GM18519 (cell line): ENCODE results near the gene JAG1.
A peak's percentile ranks its signal among the peaks of the same experiment; 100 is the strongest.
"Not testable (repeated sequence)": the region's sequence is repeated elsewhere in the genome, so short reads cannot be mapped to it uniquely, and the experiment has no call there.

Experiments
- ATAC-seq: cut with Tn5 transposase; IDR thresholded peaks from one replicate; pipeline ENCODE4 v1.9.1; 2021; ENCODE audit warnings: mild to moderate bottlenecking, moderate library complexity; ENCODE audit not compliant: unreplicated experiment, low FRiP score

The JAG1 gene

DNA sequence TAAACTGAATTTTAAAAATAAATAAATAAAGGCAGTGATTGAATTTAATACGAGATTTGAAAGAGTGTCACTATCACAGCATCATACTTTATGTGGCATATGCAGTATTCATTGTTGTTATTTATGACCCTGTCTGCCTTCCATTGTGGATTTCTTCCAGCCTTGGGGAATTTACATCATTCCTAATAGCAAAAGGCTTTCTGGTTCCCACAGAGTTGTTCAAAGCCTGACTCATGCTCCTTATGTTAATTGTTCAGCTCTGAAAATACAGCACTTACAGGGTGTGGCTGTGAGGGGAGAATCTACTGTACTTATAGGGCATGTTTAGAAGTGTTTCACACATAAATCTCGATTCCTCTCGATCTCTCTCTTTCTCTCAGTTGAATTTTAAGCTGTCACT is 54.4 kb downstream of the JAG1 start:
- ATAC-seq = no peak

DNA sequence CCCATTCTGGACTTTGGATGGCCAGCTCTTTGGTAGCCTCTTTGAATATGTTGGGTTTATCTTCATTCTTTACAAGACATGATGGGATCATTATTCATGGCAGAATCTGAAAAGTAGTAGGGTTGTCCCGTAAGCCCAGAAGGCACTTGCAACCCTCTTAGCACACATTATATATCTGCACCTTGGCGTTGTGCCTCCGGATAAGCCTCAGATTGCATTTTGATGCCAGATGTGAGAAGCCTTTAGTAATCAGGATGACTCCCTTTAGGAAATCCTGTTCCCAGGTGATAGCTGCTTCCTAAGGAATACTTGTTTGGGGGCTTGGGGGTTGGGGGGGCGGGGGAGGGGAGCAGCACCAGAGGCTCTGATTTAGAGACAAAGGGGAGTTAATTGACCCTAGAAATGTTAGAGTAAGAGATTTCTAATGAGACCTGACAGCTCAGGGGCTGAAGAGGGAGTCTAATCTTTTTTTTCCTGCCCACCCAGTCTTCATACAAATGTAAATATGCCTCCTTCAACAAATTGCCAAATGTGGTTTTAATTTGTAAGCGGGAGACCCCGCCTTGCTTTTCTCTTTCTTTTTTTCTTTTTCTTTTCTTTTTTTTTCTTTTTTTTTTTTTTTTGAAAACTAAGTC is 55.1 kb downstream of the JAG1 start:
- ATAC-seq = no peak

DNA sequence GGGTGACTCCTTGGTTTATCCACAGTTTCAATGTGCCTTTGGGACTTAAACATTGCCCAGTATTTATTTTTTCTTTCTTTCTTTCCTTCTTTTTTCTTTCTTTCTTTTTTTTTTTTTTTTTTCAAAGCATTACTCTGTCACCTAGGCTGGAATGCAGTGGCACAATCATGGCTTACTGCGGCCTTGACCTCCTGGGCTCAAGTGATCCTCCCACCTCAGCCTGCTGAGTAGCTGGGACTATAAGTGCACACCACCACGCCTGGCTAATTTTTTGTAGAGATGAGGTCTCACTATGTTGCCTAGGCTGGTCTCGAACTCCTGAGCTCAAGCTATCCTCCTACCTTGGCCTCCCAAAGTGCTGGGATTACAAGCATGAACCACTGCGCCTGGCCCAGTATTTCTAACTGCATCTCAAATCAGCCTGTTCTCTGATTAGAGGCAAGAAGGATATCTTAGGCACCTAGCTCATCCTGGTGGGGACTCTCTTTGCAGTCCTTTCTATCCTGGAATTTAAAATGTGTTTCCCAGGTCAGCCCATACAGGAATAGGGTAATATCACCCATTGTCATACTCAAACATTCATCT is 56.2 kb downstream of the JAG1 start:
- ATAC-seq = not testable (repeated sequence)

DNA sequence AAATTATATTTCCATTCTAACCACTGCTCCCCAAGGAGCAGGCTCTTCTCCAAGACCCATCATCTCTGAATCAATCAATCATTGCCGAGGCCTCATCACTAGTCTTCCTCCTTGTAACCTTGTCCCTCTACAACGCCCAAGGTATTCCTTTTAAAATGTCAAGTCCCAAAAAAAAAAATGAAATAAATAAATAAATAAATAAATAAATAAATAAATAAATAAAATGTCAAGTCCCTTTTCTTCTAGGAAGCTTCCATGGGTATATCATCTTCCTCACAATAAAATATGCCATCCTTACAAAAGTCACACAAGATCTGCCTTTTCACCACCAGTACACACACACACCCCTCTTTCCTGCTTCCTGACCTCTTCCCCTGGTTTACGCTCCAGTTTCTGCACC is 57.6 kb downstream of the JAG1 start:
- ATAC-seq = no peak

DNA sequence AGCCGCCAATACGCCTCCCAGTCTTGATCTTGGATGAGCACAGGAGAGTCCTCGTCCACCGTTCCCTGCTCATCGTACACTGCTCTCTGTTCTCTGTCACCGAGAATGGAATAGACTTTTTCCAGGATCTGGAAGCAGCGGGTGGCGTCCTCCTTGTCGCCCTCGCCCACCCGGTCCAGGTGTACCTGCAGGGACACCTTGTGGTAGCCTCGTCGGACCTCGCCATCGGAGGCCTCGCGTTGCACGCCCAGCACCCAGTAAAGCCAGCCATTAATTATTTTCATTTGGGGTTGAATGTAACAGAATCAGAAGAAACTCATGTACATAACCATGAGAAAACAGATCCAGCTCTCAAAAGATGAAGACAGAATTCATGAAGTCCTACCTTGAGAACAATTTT is 59.9 kb downstream of the JAG1 start:
- ATAC-seq = no peak

DNA sequence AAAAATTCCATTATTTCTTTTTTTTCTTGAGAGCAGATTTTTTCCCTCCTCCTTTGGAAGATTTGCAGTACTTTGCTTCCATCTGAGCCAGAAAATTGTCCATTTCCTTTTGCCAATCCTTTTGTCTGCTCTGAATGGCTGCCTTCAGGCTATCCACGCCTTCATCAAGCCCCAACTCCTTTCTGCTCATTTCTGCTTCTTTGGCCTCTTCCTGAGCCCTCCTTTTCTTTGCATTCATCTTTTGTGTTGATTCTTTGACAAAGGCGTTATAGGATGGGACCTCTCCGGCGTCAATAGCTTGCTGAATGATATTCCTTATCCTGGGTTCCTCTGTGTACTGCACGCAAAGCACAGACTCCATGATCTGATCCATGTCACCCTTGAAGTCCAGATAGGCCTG is 60.4 kb downstream of the JAG1 start:
- not testable (repeated sequence) for ATAC-seq

DNA sequence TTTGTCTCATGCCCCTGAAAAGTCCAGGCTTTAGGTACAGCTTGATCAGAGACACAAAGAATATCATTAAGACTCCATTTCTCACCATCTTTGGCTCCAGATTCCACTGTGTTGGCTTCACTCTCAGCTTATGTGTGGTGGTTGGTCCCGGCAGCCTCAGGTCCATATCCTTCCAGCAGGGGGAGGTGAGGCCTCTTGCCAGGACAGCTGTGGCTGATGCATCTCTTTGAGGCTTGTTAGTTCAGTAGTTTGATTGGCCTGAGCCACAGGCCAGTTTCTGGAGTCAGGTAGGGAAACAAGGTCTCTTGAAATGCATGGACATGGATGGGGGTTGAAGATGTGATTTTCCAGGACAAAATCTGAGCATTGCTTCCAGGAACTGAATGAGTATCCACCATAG is 62.4 kb downstream of the JAG1 start:
- peak; percentile 62 for ATAC-seq

DNA sequence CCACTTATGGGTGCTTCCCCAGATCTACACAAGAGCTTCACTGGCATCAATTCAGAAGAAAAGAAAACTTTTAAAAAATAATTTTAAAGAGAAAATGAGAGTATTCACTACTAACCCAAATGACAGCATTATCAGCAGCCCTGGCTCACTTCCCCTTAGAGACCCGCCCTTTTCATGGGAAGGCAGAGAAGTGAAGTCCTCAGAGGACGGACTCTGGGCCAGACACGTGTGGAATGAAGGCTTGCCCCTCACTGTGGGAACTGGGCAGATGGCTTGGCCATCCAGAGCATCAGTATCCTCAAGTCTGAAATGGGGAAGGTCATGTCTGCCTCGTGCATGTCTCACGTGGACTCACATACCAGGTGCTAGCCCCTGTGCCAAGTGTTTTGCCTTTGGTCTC is 63.5 kb downstream of the JAG1 start:
- no peak for ATAC-seq

DNA sequence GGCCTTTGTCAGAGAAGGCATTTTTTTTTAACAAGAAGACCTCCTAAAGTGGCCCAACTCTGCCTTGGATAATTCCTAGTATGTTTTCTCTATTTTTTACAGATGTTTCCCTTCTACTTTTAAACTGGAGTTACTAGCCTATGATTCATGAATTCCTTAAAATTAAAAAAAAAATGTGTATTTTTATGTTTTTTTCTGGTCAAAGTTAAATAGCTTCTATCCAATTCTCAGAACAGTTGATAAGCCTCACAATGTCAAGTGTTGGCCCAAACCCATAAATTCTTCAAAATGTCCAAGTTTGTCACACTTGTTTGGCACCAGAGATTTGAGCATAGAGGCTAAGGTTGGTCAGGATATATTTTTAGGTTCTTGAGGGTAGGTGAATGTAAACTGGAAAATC is 64.0 kb downstream of the JAG1 start:
- ATAC-seq = no peak

DNA sequence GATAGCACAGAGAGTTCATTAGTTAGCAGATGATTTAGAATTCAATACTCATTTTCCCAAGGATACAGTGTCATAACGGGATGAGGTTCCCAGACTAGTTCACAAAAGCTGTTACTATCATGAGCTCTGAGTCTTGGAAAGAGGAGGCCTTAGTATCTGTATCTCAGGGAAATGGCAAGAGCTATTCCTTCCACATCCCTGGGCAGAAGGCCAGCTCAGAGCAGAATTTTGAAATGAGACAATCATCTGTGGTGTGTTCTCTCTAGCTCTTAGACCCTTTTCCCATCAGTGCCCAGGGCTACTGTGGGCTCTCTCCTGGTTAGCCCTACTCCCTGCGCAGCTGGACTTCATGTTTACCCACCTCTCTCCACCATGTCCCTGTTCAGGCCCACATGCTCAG is 64.5 kb downstream of the JAG1 start:
- ATAC-seq = no peak

DNA sequence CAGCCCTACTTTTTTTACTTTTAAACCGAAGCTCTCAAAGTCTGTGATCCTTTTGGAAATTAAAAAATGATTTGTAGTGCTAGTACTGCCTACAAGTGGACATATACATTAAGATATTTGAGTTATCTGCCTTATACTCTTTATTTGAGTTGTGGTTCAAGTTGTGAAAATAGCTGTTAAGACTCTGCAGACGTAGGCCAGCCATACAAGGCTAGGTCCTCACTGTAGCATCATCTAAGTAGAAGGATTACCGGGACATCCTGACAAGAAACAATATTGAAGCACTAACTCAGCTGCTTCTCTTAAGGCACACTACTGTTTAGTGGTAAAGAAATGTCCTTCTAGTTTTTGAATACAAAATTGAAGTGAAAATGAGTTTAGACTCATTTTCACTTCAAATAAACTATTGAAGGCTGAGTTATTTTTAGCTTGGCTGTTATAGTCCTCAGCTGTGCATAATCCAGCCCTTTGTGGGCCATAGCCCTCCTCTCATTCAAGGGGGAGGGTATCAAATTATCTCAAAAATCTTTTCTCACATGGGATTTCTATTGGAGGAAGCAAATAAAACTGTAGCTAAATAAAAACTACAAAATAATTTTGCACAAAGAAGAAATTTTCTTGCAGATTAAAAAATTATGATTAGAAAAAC is 68.1 kb downstream of the JAG1 start:
- no peak for ATAC-seq

DNA sequence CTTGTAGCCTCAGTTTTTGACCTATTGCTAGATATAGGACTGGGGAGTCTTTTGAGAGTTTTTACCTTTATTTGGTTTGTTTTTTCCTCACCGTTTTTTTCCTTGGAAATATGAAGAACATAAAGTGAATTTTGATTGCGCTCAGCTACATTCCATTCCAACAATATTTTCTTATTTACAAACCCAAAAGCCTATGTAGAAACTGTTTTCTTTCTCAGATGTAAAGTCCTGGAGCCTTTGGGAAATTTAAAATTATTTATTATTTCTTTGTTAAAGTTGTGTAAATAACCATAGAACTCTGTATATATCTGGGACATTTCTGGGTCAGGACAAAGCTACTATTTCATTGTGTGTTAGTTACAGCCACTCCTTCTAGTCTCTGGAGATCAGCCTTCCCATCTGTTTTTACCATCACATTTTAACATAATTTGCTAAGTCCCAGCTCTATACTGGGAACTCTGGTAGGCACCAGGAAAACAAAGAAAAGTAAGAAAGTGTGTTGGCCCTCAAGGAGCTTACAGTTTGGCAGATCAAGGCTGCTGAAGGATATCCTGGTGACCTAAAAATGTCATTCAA is 68.8 kb downstream of the JAG1 start:
- ATAC-seq = no peak

DNA sequence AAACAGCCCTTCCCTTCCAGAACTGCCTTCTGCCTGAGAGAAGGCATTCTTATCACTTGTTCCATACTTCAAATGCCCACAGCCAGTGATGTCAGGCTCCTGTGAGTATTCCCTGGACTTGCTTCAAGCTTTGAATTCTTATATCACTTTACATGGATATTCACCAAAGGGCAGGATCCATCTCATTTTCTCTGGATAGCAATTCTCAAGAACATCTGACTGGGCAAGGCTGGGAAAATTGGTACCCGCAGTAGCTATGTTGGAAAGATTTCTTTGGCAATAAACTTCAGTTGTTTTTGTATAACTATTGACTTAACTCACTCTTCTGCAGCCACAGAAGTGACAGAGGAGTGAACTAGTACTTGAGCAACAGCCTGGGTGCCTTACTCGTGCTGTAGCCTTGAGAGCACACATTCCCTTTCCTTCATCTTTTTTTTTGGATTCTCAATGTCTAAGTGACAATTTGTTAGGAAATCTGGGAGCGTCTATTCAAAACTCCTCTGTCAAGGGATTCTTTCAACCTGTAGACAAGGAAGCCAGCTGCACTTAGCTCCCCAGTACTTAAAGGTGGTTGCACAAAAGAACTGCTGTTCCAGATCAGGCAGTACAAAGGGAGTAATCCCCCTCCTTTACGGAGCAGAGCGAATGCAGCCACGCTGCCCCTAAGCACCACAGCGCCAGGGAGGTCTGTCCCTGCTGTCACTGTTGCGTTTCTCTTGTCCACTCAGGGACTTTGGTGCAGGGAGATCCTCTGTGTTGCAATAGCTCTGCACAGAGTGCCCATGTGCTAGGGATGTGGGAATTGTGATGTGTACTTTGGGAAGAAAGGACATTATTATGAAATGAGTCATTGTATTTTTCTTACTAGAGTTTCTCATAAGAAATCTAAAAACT is 69.6 kb downstream of the JAG1 start:
- ATAC-seq = no peak

DNA sequence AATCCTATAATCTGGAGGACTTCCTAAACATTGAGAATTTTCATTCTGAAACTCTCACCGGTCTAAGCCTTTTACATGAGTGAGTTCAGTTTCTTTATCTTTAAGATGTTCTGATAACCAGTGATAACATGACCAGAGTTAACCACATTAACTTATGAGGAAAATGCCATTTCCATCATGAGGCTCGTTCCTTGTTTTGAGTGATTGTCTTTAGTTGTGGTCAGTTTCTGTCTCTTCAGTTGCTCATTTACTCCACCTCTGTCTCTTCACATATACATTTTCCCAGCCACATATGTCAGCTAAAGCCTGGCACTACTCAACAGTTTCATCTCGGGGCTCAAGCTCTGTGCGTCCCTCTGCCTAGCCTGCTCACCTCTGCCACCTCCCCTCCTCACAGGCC is 70.4 kb downstream of the JAG1 start:
- ATAC-seq = no peak

DNA sequence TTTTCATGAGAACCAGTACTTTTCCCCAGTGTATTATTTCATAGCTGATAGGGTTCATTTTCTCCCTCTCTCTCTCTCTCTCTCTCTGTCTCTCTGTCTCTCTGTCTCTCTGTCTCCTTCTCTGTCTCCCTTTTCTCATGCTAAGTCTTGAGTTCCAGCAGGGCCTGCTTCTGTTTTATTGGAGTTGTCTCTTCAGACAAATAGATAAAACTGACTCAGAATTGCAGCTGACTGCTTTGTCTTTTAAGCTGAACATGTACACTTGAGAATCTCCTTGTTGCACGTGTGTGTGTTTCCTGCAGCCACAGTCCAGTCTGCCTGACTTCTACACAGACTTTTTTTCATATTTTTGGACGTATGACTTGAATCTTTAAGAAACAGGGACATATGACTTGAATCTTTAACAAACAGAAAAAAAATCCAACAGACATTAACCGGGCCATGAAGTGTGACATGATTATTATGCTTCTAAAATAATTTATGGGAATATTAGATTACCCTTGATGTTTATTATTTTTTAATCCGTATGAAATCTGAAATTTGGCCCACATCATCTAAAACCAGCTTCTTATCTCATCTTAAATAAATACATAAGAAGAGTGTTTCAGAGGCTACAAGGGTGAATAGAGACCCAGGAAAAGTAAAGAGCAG is 71.5 kb downstream of the JAG1 start:
- no peak for ATAC-seq

DNA sequence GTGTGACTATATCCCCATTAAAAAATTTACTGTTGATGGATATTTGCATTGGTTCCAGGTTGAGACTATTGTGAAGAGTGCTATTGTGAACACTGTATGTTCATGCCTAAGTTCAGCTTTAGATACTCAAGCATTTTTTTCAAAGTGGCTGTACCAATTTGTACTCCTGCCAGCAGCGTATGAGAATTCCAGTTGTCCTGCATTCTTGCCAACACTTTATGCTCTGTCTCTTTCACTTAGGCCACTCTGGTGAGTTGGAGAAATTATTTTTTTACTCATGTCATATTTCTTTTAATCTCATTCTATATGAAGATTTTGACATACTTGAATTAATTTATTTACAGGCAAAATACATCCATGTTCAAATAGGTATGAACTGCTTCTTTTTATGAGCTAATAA is 76.2 kb downstream of the JAG1 start:
- no peak for ATAC-seq

DNA sequence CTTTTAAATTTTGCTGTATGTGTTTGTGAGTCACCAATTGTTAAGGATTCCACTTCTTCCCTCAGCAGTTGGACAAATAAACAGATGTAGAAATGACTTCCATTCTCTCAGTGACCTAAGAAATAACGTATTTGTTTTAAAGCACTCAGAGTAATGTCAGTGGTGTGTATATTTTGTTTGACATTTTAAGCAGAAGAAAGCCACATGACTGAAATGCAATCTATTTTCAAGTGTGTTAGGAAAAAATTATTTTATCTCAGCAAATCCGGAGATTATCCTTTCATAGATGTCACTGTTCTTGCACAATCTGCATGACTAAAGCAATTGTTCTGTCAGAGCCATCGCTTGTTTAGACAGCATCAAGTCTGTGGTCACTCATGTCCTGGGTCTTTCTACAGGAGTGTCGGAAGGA is 77.1 kb downstream of the JAG1 start:
- no peak for ATAC-seq

DNA sequence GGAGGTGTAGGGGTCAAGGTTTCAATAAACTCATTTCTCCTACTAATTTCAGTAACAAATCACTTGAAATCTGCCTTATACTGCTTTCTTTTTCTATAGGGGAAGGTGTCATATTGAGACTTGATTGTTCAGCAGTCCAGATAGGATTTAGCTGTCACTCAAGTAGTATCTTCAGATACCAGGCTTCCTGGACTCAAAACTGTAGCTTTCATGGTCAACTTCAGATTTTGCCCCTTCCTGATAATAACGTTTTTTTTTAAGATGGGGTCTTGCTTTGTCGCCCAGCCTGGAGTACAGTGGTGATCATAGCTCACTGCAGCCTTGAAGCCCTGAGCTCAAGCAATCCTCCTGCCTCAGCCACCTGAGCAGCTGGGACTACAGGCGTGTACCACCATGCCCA is 77.8 kb downstream of the JAG1 start:
- no peak for ATAC-seq

DNA sequence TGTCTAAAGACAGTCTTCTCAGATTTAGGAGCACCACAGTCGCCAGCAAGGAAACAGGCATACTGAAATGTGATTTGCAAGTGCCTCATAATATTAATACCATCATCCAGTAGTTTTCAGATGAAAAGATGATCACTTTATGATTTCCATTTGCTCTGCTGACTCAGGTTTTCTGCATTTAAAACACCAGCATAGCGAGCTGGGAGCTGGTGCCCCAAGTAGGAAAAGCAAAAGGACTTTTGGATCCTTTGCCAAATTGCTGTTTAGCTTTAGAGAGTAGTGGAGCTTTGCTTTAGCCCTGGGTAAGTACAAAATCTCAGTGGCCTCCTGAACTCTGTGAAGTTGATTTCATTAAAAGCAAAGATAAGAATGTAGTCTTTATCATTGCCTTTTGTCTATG is 78.5 kb downstream of the JAG1 start:
- no peak for ATAC-seq

DNA sequence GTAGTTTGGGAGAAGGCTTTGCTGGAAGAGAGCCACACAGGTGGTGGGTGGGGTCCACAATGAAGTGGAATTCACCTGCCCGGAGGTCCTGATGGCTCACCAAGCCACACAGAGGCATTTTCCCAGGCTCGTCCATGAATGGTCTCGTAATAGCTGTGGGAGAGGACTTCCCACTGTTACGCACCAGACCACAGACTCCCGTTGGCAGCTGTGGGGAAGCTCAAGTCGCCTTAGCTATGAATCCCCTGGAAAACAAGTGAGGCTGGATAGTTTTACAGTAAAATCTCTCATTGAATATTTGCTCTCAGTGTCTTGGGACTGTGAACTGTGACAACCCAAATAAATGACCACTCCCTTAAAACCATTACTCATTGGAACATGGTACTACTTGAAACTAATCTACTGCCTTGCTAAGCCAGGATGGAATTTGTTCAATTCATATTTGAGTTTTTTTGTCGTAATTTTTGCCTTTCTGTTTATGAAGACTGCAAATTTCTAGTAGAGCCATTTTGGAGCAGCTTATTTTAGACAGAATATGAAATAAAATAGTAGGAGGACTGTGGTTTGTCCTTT is 79.4 kb downstream of the JAG1 start:
- no peak for ATAC-seq
